GM12873 (cell line): ENCODE results near the gene RBBP8NL.

Experiments used
- CTCF ChIP-seq: IDR thresholded peaks from 2 replicates; pipeline ENCODE4 v1.5.1; 2012; ENCODE audit warnings: low read depth, mild to moderate bottlenecking, moderate library complexity, low read length, control low read depth; ENCODE audit not compliant: insufficient read depth; ENCODE audit errors: missing control alignments

Gene RBBP8NL

GRCh38 chr20:62437496-62437895 lies 10.2 kb upstream of the RBBP8NL start:
- no peak for TF ChIP-seq CTCF

GRCh38 chr20:62436692-62437091 lies 9.4 kb upstream of the RBBP8NL start:
- no peak for TF ChIP-seq CTCF

- TF ChIP-seq CTCF, result no peak
Observed at GRCh38 chr20:62433658-62434497, 6.5 kb upstream of the RBBP8NL start.

- TF ChIP-seq CTCF, result no peak
Observed at GRCh38 chr20:62430866-62431447, 3.6 kb upstream of the RBBP8NL start.

GRCh38 chr20:62430311-62430853 lies 3.0 kb upstream of the RBBP8NL start:
- no peak for TF ChIP-seq CTCF

GRCh38 chr20:62429455-62430310 lies 2.3 kb upstream of the RBBP8NL start:
- no peak for TF ChIP-seq CTCF
